Measurements from ENCODE around the gene RSRP1. TPM values are rescaled to one million over a fixed set of nuclear protein-coding genes. Genes with fewer than 3 reads are reported as not detected.

RSRP1 gene
- total and polyA plus RNA-seq, 2 of the 13 experiments (the other 11 are each of a cell fraction or from before 2014, with no cell fraction given) = 43.9 to 52.8 TPM

GRCh38 chr1:25247024-25247828 is at the start of gene RSRP1 (continued):
- TF ChIP-seq ZNF720 (CRISPR knock-in tag; IDR thresholded peaks at IDR 0.05) (0 out of 2 replicates have a peak, but pooled peaks have one; percentile 64), KDM5A (IDR thresholded peaks at IDR 0.05; ENCODE audit: borderline replicate concordance, low read length) (peak; percentile 70), ZC3H4 (CRISPR knock-in tag; IDR thresholded peaks at IDR 0.05; ENCODE audit: borderline replicate concordance) (peak; percentile 74; the same call in 1 of the 2 replicates), ZNF580 (CRISPR knock-in tag; IDR thresholded peaks at IDR 0.05; ENCODE audit: borderline replicate concordance, low read depth) (peak; percentile 85; the same call in 1 of the 2 replicates), SKIL (CRISPR knock-in tag; IDR thresholded peaks at IDR 0.05; ENCODE audit: borderline replicate concordance) (no peak), ZNF607 (CRISPR knock-in tag; IDR thresholded peaks at IDR 0.05; ENCODE audit: borderline replicate concordance) (no peak), NFKBIZ (CRISPR knock-in tag; IDR thresholded peaks at IDR 0.05) (peak; percentile 63; the same call in 1 of the 2 replicates), ZNF570 (CRISPR knock-in tag; IDR thresholded peaks at IDR 0.05; ENCODE audit: borderline replicate concordance) (no peak), ZNF451 (CRISPR knock-in tag; IDR thresholded peaks at IDR 0.05) (no peak; the same call in none of the 2 replicates), TFDP2 (CRISPR knock-in tag; IDR thresholded peaks at IDR 0.05) (peak; percentile 59), ASH2L (IDR thresholded peaks at IDR 0.05; ENCODE audit: insufficient read length, low read depth, low read length) (peak; percentile 91), YY1 (IDR thresholded peaks at IDR 0.05; ENCODE audit: insufficient read depth, insufficient replicate concordance, low read depth, low read length) (no peak), ZBTB43 (CRISPR knock-in tag; conservative IDR thresholded peaks at IDR 0.05) (0 out of 2 replicates have a peak, but pooled peaks have one; percentile 26), DR1 (CRISPR knock-in tag; IDR thresholded peaks at IDR 0.05) (peak; percentile 97), ATF3 (CRISPR knock-in tag; IDR thresholded peaks at IDR 0.05) (peak; percentile 28), TAF1 (CRISPR knock-in tag; IDR thresholded peaks at IDR 0.05) (peak; percentile 98), NFKB2 (CRISPR knock-in tag; IDR thresholded peaks at IDR 0.05; ENCODE audit: borderline replicate concordance) (peak; percentile 96), ZNF510 (CRISPR knock-in tag; IDR thresholded peaks at IDR 0.05; ENCODE audit: low read depth) (no peak)
